GM21447 (cell line): Measurements from ENCODE around the gene TPPP3.

Source experiments
- ATAC-seq: cut with Tn5 transposase; IDR thresholded peaks from one replicate; pipeline ENCODE4 v1.9.1; 2021; ENCODE audit not compliant: unreplicated experiment

The TPPP3 gene

GRCh38 chr16:67405336-67405735 is 12.0 kb upstream of the TPPP3 start:
- ATAC-seq: no peak

- no peak for ATAC-seq
Observed at GRCh38 chr16:67404740-67405226, 11.5 kb upstream of the TPPP3 start.

GRCh38 chr16:67403976-67404555 is 10.8 kb upstream of the TPPP3 start:
- ATAC-seq: no peak

DNA sequence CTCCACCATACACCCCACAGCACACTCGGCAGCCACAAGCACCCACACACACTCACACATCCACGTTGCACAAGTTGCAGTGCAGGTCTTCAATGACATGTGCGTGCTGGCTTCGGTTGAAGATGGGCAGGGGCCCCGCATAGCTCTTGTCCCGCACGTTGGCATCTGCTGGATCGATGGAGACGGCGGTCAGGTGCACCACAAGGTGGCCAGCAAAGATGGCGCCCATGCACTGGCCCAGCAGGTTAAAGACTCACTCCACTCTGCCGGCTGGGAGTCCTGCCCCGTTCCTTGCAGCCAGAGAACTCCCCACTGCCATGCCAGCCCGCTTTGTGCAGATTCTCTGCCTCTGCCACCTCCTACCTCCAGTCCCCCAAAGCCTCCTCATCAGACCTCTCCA is 7.6 kb upstream of the TPPP3 start:
- ATAC-seq: no peak

- no peak for ATAC-seq
Observed at GRCh38 chr16:67399749-67400704, 6.7 kb upstream of the TPPP3 start.

GRCh38 chr16:67399218-67399733 is 6.0 kb upstream of the TPPP3 start:
- ATAC-seq: no peak

DNA sequence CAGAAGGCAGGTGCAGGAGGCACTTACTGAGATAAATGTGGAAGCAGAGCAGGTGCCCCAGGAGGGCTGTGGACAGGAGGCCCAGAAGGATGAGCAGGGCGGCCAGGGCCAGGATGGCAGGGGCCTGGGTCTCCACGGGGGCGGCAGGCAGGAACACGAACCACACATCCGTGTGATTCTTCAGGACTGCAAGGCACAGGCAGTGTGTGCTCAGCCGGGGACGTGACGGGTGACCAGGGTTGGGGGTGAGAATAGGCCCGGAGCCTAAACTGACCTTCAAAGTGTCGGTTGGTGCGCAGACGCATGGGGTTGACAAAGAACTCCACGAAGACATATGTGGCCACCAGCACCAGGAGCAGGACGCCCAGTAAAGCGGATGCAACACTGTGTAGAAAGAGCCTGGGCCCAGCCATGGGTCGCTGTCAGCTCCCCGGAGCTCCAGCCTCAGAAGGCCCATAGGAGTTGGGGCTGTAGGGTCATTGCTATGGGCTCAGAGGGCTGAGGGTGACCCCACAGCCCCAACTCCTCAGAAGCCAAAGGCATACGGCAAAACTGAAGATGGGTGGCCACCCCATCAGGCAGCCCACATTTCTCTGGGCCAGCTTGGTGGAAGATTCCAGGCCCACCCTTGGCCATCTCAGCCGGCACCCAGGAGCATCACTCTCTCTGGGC is 5.4 kb upstream of the TPPP3 start:
- ATAC-seq: no peak

DNA sequence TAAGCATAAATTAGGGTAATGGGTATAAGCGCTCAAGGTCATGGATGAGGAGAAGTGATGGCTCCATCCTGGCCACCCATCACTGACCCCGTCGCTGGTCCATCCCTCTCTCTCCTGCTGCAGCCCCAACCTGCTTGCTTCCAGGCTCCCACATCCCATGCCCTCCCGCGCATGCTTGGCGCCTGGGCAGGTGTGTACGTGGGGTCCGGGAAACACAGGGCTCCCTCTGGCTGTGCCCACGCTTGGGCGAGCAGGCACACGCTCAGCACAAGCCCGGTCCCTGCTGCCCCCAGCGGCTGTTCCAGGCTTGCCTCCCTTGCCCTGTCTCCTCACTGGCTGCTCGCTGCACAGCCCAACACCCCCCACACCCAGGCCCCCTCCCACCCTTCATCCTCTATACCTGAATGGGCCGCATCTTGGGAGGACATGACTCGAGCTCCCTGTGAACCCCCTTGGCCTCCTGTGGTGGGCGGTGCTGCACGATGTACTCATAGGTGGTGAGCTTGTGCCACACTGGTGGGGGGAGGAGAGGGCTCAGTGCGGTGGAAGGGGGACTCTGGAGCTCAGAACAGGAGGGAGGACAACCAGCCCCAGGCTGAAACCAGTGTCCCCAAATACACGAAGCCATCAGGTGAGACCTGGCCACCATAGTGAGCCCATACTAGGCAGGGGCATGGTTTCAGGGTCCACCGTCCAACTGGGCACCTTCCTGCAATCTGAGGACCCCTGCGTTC is 4.7 kb upstream of the TPPP3 start:
- no peak for ATAC-seq

DNA sequence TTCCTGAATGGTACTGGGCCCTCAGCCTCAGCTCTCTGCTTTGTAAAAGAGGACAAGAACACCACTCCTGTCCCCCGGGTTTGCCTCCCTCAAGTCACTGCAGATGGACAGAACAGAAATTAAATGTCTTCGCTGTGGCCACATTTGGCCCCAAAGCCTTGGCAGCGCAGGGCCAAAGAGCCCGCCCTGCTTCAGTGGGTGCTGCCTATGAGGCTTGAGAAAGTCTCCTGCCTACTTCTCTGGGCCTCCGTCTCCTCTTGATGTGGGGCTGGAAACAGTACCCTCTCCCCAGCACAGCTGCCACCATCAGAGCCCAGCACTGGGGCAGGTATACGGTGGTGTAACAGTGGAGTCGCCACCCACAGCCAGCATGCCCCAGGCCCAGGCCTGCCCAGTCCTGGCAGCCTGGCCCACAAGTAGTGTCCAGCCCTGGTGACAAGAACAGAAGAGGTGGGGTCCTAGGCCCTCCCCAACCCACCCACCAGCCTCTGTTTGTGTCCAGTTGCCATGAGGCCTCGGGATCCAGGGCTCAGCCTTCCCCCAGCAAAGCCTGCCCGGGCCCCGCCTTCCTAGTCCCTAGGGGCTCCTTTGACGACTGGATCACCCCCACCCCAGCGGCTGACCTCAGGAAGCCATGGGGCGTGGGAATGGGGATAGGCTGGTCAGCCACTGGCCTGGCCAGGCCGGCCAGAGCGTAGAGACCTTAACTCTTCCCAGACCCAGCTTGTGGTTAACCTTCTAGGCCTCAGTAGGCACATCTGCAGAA is 3.9 kb upstream of the TPPP3 start:
- ATAC-seq: no peak

DNA sequence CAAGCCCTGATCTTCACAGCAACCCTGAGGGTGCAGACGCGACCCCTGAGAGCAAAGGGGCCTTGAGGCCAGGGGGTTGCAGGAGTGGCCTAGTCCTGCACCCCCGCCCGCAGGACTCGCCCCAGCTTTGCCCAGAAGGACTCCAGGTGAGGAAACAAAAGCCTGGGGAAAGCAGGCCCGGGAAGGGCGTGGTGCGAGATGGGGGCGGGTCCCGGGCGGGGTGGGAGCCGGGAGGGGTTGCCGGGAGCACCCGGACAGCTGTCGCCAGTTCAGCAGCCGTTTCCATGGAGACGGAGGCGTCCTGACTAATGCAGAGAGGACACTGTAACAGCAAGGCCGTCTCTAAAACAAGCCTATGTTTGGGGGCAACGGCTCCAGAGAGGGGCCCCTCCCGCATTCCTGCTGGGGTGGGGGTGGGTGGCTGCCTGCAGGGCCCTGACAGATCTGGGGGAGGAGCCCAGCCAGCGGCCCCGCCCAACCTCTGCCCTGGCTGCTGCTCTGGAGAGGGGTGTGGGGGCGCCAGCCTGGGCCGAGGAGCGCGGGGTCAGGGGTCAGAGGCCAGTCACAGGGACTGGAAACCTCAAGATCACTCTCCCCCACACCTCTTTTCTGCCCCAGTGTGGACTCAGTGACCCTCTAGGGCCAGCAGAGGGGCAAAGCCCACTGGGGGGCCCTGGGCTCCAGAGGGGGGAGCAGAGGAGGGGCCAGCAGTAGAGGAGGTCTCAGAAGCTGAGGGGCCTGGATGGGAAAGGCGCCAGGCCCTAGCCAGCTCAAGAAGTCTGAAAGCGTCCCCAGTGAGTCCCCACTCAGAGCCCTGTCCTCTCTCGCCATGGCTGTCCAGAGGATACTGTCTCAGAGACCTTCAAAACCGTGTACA is 3.1 kb upstream of the TPPP3 start:
- no peak for ATAC-seq

DNA sequence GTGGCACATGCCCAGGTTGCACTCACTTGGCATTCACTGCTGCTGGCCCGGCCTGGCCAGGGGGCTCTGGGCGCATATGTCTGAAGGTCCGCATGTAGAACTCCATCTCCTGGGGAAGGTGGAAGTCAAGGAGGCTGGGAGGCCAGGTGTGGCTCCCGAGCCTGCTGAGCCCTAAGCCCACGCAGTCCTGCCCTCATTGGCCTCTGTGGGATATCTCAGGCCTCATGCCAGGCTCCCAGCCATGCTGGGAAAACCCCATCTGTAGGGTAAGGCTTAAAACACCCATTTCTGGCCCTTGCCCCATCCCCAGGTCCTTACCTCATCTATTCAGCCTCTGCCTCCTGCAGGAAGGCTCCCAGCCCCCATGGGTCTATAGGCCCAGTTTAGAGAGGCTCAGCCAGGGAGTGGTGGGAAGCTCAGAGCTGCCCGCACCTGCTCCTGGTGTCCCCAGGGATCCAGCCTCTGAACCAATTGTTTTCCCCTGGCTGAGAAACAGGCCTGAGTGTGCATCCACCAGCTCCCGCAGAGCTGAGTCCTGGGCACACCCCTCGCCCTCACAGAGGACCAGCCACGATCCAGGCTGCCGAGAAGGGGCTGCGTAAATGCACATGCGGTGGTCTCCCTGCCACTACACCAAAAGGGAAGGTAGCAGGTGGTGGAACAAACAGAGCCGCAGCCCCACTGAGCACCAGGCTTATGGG is 2.3 kb upstream of the TPPP3 start:
- ATAC-seq: no peak

GRCh38 chr16:67395105-67395457 is 1.8 kb upstream of the TPPP3 start:
- ATAC-seq: no peak

GRCh38 chr16:67394155-67395104 is 1.1 kb upstream of the TPPP3 start:
- no peak for ATAC-seq

- no peak for ATAC-seq
Observed at GRCh38 chr16:67393788-67394154, 473 bp upstream of the TPPP3 start.

DNA sequence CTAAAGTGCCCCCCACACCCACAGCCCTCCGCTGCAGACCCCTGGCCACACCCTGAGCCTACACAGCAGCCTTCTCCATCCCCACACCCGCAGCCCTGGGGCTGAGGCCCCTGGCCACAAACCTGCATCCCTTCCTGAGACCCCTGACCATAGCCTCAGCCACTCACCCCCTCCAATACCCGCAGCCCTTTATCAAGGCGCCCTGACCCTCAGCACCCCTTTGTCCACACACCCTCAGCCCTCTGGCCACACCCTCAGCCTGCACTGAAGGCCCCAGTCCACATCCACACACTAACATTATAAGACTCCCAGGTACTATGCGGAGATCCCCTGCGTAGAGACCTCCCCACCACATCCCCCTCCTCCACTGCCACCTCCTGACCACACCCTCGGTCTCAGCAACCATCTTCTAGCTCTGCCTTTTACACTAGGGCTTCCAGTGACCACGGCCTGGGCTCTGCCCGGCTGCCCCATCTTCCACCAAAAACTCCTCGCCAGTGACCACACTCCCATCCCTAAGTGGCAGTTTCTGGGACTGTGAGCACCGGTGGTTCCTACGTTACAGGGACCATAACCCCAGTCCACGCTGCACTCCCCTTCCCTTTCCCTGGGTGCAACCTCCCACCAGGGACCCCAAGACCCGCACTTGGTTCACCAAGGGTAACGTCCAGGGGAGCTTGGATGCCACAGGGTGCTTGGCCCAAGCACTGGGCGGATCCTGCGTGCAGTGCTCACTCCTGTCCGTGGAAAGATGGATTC is 818 bp downstream of the TPPP3 start:
- ATAC-seq: no peak

GRCh38 chr16:67391424-67392300 is 1.6 kb downstream of the TPPP3 start:
- ATAC-seq: no peak
